GM13977 (cell line): Measurements from ENCODE around the gene SLC9A9.

Experiments used
- DNase-seq: peaks from one replicate; pipeline ENCODE4 v3.0.0; 2012; ENCODE audit warnings: low spot score
- CTCF ChIP-seq: IDR thresholded peaks from 2 replicates; pipeline ENCODE4 v1.5.1; 2012; ENCODE audit warnings: mild to moderate bottlenecking, control low read depth; ENCODE audit not compliant: insufficient read depth; ENCODE audit errors: extremely low read depth, missing control alignments
- in situ Hi-C: fragments of 300-500 bp; cut with MboI; formaldehyde crosslinking; loops from one replicate; pipeline ENCODE4 v1.12.0; 2022; ENCODE audit warnings: low sequenced_read_pairs, low pct_unique_long_range_greater_than_20kb, mixed read lengths, inconsistent platforms; ENCODE audit not compliant: unreplicated experiment

Gene SLC9A9

GRCh38 chr3:143408771-143409170 is 439.5 kb downstream of the SLC9A9 start:
- DNase-seq, result no peak
- TF ChIP-seq CTCF, result no peak
- in situ Hi-C loops, result no loop called here

- no peak for DNase-seq
- in situ Hi-C loops, result no loop called here
- no peak for TF ChIP-seq CTCF
These were observed 445.7 kb downstream of the SLC9A9 start for GRCh38 chr3:143402602-143403001.

GRCh38 chr3:143396790-143397189 is 451.5 kb downstream of the SLC9A9 start:
- no peak for TF ChIP-seq CTCF
- in situ Hi-C loops, result no loop called here
- DNase-seq, result no peak

- DNase-seq, result no peak
- in situ Hi-C loops, result no loop called here
- TF ChIP-seq CTCF, result no peak
These were observed 458.9 kb downstream of the SLC9A9 start for GRCh38 chr3:143389388-143389787.

GRCh38 chr3:143387425-143387824 is 460.8 kb downstream of the SLC9A9 start:
- TF ChIP-seq CTCF, result no peak
- DNase-seq, result no peak
- in situ Hi-C loops, result no loop called here

- DNase-seq, result no peak
- no peak for TF ChIP-seq CTCF
- in situ Hi-C loops, result no loop called here
These were observed 464.2 kb downstream of the SLC9A9 start for GRCh38 chr3:143384076-143384475.

DNA sequence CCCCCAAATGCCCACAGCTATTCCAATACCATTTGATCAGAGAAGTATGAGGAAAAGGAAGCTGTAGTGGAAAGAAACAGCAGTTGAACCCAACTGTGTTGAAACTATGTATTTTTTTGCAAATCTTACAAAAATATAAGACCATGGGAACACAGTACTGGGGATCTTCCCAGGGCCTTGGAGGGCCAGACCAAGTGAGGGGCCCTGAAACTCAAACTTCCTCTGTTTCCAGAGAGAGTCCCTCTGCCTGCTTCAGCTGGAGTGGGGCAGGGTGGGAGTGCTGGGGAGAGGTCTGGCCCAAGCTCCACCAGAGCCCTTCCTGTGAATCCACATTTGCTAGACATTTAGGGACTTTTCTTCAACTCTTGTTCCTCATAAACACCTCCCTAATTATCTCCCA is 464.8 kb downstream of the SLC9A9 start:
- DNase-seq, result no peak
- no peak for TF ChIP-seq CTCF
- in situ Hi-C loops, result no loop called here
